ENCODE results near the gene ISG20L2. TPM values are rescaled to one million over a fixed set of nuclear protein-coding genes. Genes with fewer than 3 reads are reported as not detected.
"Not testable (repeated sequence)": the region's sequence is repeated elsewhere in the genome, so short reads cannot be mapped to it uniquely, and the experiment has no call there.

Gene ISG20L2
- total RNA-seq, 4 donors from 2014 or later = 13.6 to 34.9 (median 18.2) TPM

GRCh38 chr1:156767101-156767878 is 38.7 kb upstream of the ISG20L2 start, which contains the start of gene PRCC:
PRCC (plus strand) TSS chr1:156767535; CDS start chr1:156767772, 237 bp downstream.
- DNase-seq = peak; percentile 99
- no peaks in the 10 kb centered on the region for H3K27me3 ChIP-seq
- 0 to 1% methylated on average over 26 to 33 of the region's 50 CpGs for WGBS, 2 donors
- H3K4me1 ChIP-seq = peaks cover 22 to 23% of the 10 kb centered on the region in 2 donors
- peak within 1 kb of the TSS; percentile 87 to 96 (median 93) for H3K27ac ChIP-seq
- peak within 1 kb of the TSS; percentile 93 to 96 (median 95) for H3K4me3 ChIP-seq (replicated peaks in 1 of 3)
- H3K9me3 ChIP-seq = no peaks in the 10 kb centered on the region
- TF ChIP-seq CTCF (IDR thresholded peaks at IDR 0.05) (peak in 1 of 6 experiments; percentile 28), POLR2A (IDR thresholded peaks at IDR 0.05) (peak in 1 of 2 donors; percentile 62)
- intact Hi-C loops (cut with DNase I) = no loop called here
- H3K36me3 ChIP-seq = no peaks in the 10 kb centered on the region

GRCh38 chr1:156766298-156767100 is 37.9 kb upstream of the ISG20L2 start:
- Histone ChIP-seq H3K27ac (peak overlapping the region; percentile 53 to 84 (median 76)), H3K4me3 (replicated peaks in 1 of 3) (peak overlapping the region; percentile 38 to 42 (median 38)), H3K27me3 (no peaks in the 10 kb centered on the region), H3K4me1 (peaks cover 20 to 21% of the 10 kb centered on the region in 2 donors), H3K9me3 (no peaks in the 10 kb centered on the region), H3K36me3 (no peaks in the 10 kb centered on the region)
- WGBS, 2 donors = 9% methylated on average over 14 of the region's 14 CpGs
- intact Hi-C loops (cut with DNase I) = no loop called here
- TF ChIP-seq CTCF (IDR thresholded peaks at IDR 0.05) (no peak), POLR2A (IDR thresholded peaks at IDR 0.05) (no peak)
- no peak for DNase-seq

GRCh38 chr1:156765666-156766065 is 37.1 kb upstream of the ISG20L2 start:
- 88 to 97% methylated on average over 5 of the region's 5 CpGs for WGBS, 2 donors
- Histone ChIP-seq H3K27ac (no peak overlapping the region), H3K4me1 (peaks cover 20 to 21% of the 10 kb centered on the region in 2 donors), H3K4me3 (replicated peaks in 1 of 3) (no peak overlapping the region), H3K27me3 (no peaks in the 10 kb centered on the region), H3K36me3 (no peaks in the 10 kb centered on the region), H3K9me3 (no peaks in the 10 kb centered on the region)
- TF ChIP-seq POLR2A (IDR thresholded peaks at IDR 0.05) (no peak), CTCF (IDR thresholded peaks at IDR 0.05) (no peak)
- DNase-seq = no peak
- intact Hi-C loops (cut with DNase I) = no loop called here

- H3K36me3 ChIP-seq; H3K27ac ChIP-seq; intact Hi-C loops (cut with DNase I); H3K27me3 ChIP-seq; H3K9me3 ChIP-seq; H3K4me3 ChIP-seq (replicated peaks in 1 of 3); DNase-seq: not testable (repeated sequence)
- peaks cover 18 to 20% of the 10 kb centered on the region in 2 donors for H3K4me1 ChIP-seq
- WGBS, 2 donors = 97 to 98% methylated on average over 15 of the region's 15 CpGs
Observed at GRCh38 chr1:156765136-156765535, 36.6 kb upstream of the ISG20L2 start.

GRCh38 chr1:156760796-156761104 is 32.2 kb upstream of the ISG20L2 start:
- Histone ChIP-seq H3K27me3 (no peaks in the 10 kb centered on the region), H3K4me3 (replicated peaks in 1 of 3) (no peak overlapping the region), H3K36me3 (no peaks in the 10 kb centered on the region), H3K9me3 (no peaks in the 10 kb centered on the region), H3K4me1 (peaks cover 0 to under 1% of the 10 kb centered on the region in 2 donors), H3K27ac (no peak overlapping the region)
- intact Hi-C loops (cut with DNase I) = no loop called here
- no peak for DNase-seq
- 75 to 82% methylated on average over 4 of the region's 4 CpGs for whole genome bisulfite sequencing, 2 donors
- TF ChIP-seq POLR2A (IDR thresholded peaks at IDR 0.05) (no peak), CTCF (IDR thresholded peaks at IDR 0.05) (no peak)
